Dedifferentiated amniotic fluid mesenchymal stem cell (primary cell): ENCODE measurements around the gene CTRB2.
A peak's percentile ranks its signal among the peaks of the same experiment; 100 is the strongest.
"Not testable (repeated sequence)": the region's sequence is repeated elsewhere in the genome, so short reads cannot be mapped to it uniquely, and the experiment has no call there.

ENCODE experiments used
- DNase-seq: peaks from one replicate; pipeline ENCODE4 v3.0.0-alpha.2; 2016; ENCODE audit errors: extremely low spot score

Gene CTRB2

GRCh38 chr16:75242436-75243078 lies 35.6 kb upstream of the CTRB2 start:
- not testable (repeated sequence) for DNase-seq

GRCh38 chr16:75241955-75242354 lies 35.0 kb upstream of the CTRB2 start:
- DNase-seq, result no peak

- no peak for DNase-seq
Measured at GRCh38 chr16:75241412-75241811, 34.5 kb upstream of the CTRB2 start.

DNA sequence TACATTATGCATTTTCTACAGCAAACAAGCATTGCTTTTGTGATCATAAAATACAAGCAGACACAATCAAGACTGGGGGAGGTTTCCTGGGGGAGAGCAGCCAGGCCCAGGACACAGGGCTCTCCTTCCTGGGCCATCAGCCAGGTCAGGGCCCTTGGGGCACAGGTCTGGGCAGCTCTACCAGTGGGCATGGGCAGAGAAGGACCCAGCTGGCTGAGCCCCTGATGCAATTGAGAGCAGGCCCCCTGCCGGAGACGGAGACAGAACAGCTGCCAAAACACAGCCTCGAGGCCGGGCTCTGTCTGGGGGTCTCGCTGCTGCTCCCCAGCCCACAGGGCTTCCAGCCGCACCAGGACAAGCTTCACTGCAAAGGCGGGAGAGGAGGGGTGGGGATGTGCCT lies 33.7 kb upstream of the CTRB2 start:
- DNase-seq, result not testable (repeated sequence)

DNA sequence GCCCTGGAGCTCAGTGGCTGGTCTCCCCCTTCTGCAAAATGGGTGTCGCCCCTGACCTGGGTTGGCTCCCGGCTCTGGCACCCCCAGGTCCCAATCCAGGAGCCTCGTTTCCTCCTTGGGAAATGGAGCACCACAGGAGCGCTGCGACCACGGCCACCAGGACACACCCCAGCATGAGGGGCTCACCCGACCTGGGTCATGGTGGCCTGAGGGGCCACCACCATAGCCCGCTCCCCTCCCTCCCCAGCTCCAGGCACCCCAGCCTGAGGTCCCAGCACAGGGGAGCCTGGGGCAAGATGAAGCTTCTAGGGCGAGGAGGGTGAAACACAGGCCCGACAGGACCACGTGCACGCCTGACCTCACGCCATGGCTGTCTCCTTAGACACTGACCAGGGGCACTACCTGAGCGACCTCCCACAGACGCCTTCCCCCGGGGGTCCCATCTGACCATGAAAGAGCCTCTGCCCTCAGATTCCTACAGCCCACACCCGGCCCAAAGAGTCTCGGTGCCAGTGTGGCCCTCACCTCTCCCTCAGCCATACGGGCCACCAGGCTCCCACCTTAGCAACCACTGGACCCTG lies 32.7 kb upstream of the CTRB2 start:
- DNase-seq, result no peak

GRCh38 chr16:75238853-75239541 lies 32.0 kb upstream of the CTRB2 start:
- no peak for DNase-seq

DNA sequence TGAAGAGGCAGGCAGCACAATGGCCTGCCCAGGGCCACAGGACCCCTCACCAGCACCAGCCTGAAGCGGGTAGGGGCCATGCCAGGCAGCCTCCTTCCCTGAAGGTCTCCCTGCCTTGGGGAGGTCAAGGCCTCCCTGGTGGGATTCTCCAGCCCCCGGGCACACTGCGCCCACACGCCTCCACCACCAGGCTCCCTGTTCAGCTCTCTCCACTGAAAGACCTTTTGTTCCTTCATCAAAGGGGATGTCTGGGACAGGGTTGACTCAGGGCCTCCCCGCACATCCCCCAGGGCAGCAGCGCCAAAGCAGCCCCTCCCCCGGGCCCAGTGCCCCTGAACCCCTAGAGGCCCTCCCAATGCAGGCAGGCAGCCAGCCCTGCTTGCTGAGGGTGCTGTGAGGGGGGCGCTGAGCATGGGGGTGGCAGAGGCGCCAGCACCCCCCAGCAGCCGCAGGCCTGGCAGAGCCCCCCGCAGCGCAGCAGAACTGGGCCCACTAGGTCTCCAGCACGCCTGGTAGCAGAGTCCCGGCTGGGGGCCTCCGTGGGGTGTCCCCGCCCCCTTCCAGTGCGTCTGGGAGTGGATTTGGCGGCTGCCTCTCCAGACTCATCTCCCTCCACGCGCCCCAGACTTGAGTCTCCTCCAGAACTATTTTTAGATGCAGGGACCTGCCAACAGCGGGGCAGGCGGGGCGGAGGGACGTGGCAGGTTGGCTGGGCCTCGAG lies 31.3 kb upstream of the CTRB2 start:
- peak; percentile 90 for DNase-seq

GRCh38 chr16:75237398-75238131 lies 30.6 kb upstream of the CTRB2 start:
- DNase-seq, result no peak

- DNase-seq, result no peak
Measured at GRCh38 chr16:75236736-75237397, 29.9 kb upstream of the CTRB2 start.

DNA sequence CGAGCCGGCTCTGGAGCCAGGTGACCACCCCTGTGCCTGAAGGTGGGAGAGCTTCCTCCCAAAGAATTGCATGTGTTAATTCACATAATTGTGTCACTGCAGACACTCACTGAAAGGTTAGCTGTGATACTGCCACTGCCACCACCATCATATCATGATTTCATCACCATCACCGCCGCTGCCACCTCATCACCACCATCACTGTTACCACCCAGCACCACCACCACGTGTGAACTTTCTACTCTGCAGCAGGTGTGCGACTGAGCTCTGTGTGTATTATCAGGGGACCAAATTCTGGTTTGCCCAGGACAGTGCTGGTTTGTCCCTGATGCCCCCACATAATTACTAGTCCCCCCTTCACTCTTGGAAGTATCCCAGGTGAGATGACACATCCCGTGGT lies 29.3 kb upstream of the CTRB2 start:
- no peak for DNase-seq

- no peak for DNase-seq
Measured at GRCh38 chr16:75235721-75236193, 28.8 kb upstream of the CTRB2 start.

- DNase-seq, result no peak
Measured at GRCh38 chr16:75234856-75235696, 28.1 kb upstream of the CTRB2 start.

DNA sequence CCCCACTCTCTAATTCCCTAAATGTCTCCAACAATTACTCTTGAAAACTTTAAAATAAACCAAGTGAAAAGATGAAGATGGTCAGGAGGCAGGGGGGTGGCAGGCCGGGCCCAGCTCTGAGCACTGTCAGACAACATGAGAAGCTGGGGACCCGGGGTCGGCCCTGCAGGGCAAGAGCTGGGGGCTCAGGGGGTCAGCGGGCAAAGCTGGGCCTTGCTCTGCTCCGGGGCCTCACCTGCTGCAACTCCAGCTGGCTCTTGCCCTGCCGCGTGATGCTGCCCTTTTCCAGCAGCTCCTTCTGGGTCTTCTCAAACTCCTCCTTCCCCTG lies 26.6 kb upstream of the CTRB2 start:
- DNase-seq, result no peak

DNA sequence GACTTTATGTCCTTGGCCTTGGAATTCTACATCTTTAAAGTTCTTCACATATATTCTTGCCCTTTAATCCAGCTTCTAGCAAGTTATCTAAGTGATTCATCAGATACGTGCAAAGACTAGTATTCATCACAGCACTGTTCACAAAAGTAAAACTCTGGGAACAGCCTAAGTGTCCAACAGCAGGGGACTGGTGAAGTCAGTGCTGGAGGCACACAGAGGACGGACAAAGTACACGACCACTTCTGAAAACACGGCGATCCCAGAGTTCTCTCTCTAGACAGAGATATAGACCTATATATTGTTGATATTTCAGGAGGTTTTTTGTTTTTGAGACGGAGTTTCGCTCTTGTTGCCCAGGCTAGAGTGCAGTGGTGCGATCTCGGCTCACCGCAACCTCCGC lies 24.6 kb upstream of the CTRB2 start:
- DNase-seq, result no peak

GRCh38 chr16:75230471-75231110 lies 23.6 kb upstream of the CTRB2 start:
- DNase-seq, result no peak

GRCh38 chr16:75229172-75230031 lies 22.4 kb upstream of the CTRB2 start:
- no peak for DNase-seq

DNA sequence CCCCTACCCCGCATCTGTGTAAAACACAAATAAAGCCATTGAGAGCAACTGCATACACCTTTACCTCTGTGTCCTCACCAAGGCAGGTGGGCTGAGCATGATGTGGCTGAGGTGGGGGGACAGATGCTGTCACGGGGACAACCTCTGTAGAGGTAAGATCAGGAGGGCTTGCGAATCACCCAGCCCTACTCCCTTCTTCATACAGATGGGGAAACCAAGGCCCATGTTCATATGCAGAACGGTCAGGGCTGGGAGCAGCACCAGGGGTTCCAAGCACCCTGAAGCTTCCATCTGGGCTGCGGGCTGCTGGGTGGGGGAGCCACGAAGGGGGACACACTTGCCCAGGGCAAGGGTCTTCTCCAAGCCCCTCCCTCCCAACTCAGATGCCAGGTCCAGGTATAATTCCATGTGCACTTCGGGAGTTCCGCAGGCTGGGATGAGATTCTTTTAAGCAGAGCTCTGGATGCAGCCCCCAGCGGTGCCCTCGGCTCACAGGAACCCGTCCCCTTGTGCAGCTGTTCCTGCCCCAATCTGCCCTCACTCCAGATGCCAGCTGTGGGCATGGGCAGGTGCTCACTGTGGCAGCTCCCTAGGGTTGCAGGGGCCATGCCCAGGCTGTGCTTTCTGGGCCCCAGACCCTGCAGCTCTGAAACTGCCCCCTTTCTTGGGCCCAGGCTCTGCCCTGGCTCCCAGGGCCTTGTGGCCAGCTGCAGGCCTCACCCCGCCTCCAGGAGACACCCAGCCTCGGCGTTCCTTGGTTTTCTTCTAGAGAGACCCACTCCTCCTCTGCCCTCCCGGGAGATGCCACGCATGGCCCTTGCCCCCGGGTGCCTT lies 21.4 kb upstream of the CTRB2 start:
- no peak for DNase-seq
